GM12878 (cell line): Measurements from ENCODE around the gene SHB. TPM values are rescaled to one million over a fixed set of nuclear protein-coding genes. Genes with fewer than 3 reads are reported as not detected.

ENCODE experiments used
- ATAC-seq: fragments of 200-7000 bp; cut with Tn5 transposase; 3 replicates; pipeline ENCODE4 v1.9.1; 2020; ENCODE audit warnings: mild to moderate bottlenecking, moderate library complexity
- BruUV-seq: library from RNA; stranded (reverse); fragments of 400-500 nt; replicated peaks from 2 replicates; lab custom pipeline; 2021; lab: Mats Ljungman, UMichigan
- CTCF ChIA-PET: fragments of 300-600 bp; sonication (Branson Sonifier 250); formaldehyde crosslinking; extraction: SDS; loops from one replicate; lab custom pipeline; 2021; ENCODE audit warnings: inconsistent platforms; lab: Yijun Ruan, JAX
- POLR2A ChIA-PET: fragments of 350-600 bp; formaldehyde crosslinking; extraction: SDS; loops from one replicate; lab custom pipeline; 2021; ENCODE audit warnings: inconsistent platforms; lab: Charles Lee
- RAD21 ChIA-PET: fragments of 300-600 bp; sonication (Branson Sonifier 250); formaldehyde crosslinking; loops from one replicate; lab custom pipeline; 2023; ENCODE audit warnings: antibody characterized with exemption; ENCODE audit not compliant: unreplicated experiment; lab: Charles Lee
- SMC1A ChIA-PET: fragments of 300-600 bp; sonication (Branson Sonifier 250); formaldehyde crosslinking; loops from one replicate; lab custom pipeline; 2023; ENCODE audit not compliant: unreplicated experiment, uncharacterized antibody; lab: Charles Lee
- DNase-seq: peaks from one replicate; pipeline ENCODE4 v3.0.0-alpha.2; 2011; ENCODE audit warnings: low read depth, low spot score
- FAIRE-seq: peaks from 3 replicates; lab custom pipeline; 2011; peaks lifted over from hg19 to GRCh38; lab: Jason Lieb, UNC
- H2AFZ ChIP-seq: 2 replicates; pipeline ENCODE4 v1.6.0; 2011; ENCODE audit warnings: low read depth, low read length, control low read depth; ENCODE audit not compliant: control insufficient read depth
- H3K27ac ChIP-seq: 2 replicates; pipeline ENCODE4 v1.5.1; 2011; ENCODE audit warnings: control low read depth; ENCODE audit not compliant: control insufficient read depth, insufficient read depth
- H3K27me3 ChIP-seq, 2 experiments: replicated peaks in 1 of 2; 2 replicates each; pipeline versions ENCODE4 v1.6.0 to v1.6.1; 2011; ENCODE audit warnings: low read length in 1 of 2; ENCODE audit not compliant: control insufficient read depth in 2 of 2, insufficient read depth in 2 of 2
- H3K36me3 ChIP-seq, 2 experiments: 2 replicates each; pipeline ENCODE4 v1.5.1; 2011; ENCODE audit warnings: low read length in 1 of 2; ENCODE audit not compliant: control insufficient read depth in 2 of 2, insufficient read depth in 2 of 2
- H3K4me1 ChIP-seq: 2 replicates; pipeline ENCODE4 v1.6.1; 2011; ENCODE audit warnings: mild to moderate bottlenecking, low read length, moderate library complexity, mixed read lengths; ENCODE audit not compliant: control insufficient read depth, insufficient read depth
- H3K4me2 ChIP-seq: 2 replicates; pipeline ENCODE4 v1.6.0; 2011; ENCODE audit warnings: control low read depth; ENCODE audit not compliant: control insufficient read depth, insufficient read depth
- H3K4me3 ChIP-seq: fragments of 200-600 bp; sonication (generic); 2 replicates; pipeline ENCODE4 v1.5.1; 2016
- H3K79me2 ChIP-seq: 2 replicates; pipeline ENCODE4 v1.6.0; 2011; ENCODE audit warnings: low read length; ENCODE audit not compliant: control insufficient read depth, insufficient read depth
- H3K9ac ChIP-seq: 2 replicates; pipeline ENCODE4 v1.8.0; 2011; ENCODE audit warnings: low read length, control low read depth, mixed read lengths; ENCODE audit not compliant: control insufficient read depth, insufficient read depth
- H3K9me3 ChIP-seq: replicated peaks from 3 replicates; pipeline ENCODE4 v1.5.1; 2011; ENCODE audit warnings: mild to moderate bottlenecking, low read length; ENCODE audit not compliant: control insufficient read depth, insufficient read depth
- H4K20me1 ChIP-seq: 2 replicates; pipeline ENCODE4 v1.6.0; 2011; ENCODE audit not compliant: control insufficient read depth, insufficient read depth
- BCL3 ChIP-seq: IDR thresholded peaks from 2 replicates; pipeline ENCODE4 v1.6.1; 2011; ENCODE audit warnings: borderline replicate concordance, low read depth, mild to moderate bottlenecking, moderate library complexity, low read length; ENCODE audit not compliant: insufficient read depth, poor library complexity, severe bottlenecking
- IKZF1 ChIP-seq: fragments of 450-650 bp; conservative IDR thresholded peaks from 2 replicates; pipeline ENCODE4 v1.6.1; 2017; ENCODE audit warnings: antibody characterized with exemption, mild to moderate bottlenecking
- JUND ChIP-seq: IDR thresholded peaks from 2 replicates; pipeline ENCODE4 v1.6.1; 2012; ENCODE audit warnings: low read depth, mild to moderate bottlenecking, low read length, improper control_type of control experiment, moderate library complexity
- MAX ChIP-seq: IDR thresholded peaks from 2 replicates; pipeline ENCODE4 v1.6.1; 2012; ENCODE audit warnings: low read depth, low read length, improper control_type of control experiment
- MTA2 ChIP-seq: fragments of 450-650 bp; IDR thresholded peaks from 2 replicates; pipeline ENCODE4 v1.6.1; 2016; ENCODE audit warnings: low read depth, mild to moderate bottlenecking, moderate library complexity
- NFXL1 ChIP-seq: fragments of 450-650 bp; IDR thresholded peaks from 2 replicates; pipeline ENCODE4 v1.6.1; 2017; ENCODE audit warnings: antibody characterized with exemption, mild to moderate bottlenecking, borderline replicate concordance
- RAD51 ChIP-seq: fragments of 450-650 bp; IDR thresholded peaks from 2 replicates; pipeline ENCODE4 v1.6.1; 2016; ENCODE audit warnings: moderate library complexity, mild to moderate bottlenecking, inconsistent platforms
- RFX5 ChIP-seq: IDR thresholded peaks from 2 replicates; pipeline ENCODE4 v1.6.1; 2011; ENCODE audit warnings: low read depth, low read length, improper control_type of control experiment
- SMAD1 ChIP-seq: fragments of 450-650 bp; IDR thresholded peaks from 2 replicates; pipeline ENCODE4 v1.6.1; 2018; ENCODE audit warnings: mild to moderate bottlenecking, low read depth; ENCODE audit not compliant: partially characterized antibody
- SMARCA5 ChIP-seq: fragments of 450-650 bp; IDR thresholded peaks from 2 replicates; pipeline ENCODE4 v1.6.1; 2017; ENCODE audit warnings: mild to moderate bottlenecking
- SREBF2 ChIP-seq: IDR thresholded peaks from 2 replicates; pipeline ENCODE4 v1.6.1; 2012; ENCODE audit warnings: mild to moderate bottlenecking, low read length
- STAT1 ChIP-seq: fragments of 450-650 bp; conservative IDR thresholded peaks from 2 replicates; pipeline ENCODE4 v1.6.1; 2014; ENCODE audit warnings: antibody characterized with exemption, mild to moderate bottlenecking
- WGBS: methylation state at CpG from one replicate; pipeline ENCODE4 v1.1.6; 2016; ENCODE audit warnings: low lambda C conversion rate; ENCODE audit not compliant: insufficient replicate concordance, insufficient coverage; ENCODE audit errors: missing lambda C conversion rate; 5-methylcytosine and 5-hydroxymethylcytosine counted together
- in situ Hi-C: fragments of 300-500 bp; cut with MboI; formaldehyde crosslinking; loops from 9 replicates; pipeline ENCODE4 v1.14.3; 2018; ENCODE audit warnings: mixed read lengths
- intact Hi-C: fragments of 100-400 bp; cut with micrococcal nuclease; formaldehyde crosslinking; loops from one replicate; pipeline ENCODE4 v1.14.2; 2022; ENCODE audit not compliant: unreplicated experiment
- polyA plus RNA-seq, 11 experiments: library from polyadenylated mRNA; depleted of rRNA in 4 of 11; unstranded in 6 of 11; stranded (reverse) in 5 of 11; fragments of >200 nt; fragmentation: Nextera tagmentation in 4 of 11; fragmentation: Illumina TruSeq in 1 of 11; extraction: Ambion mirVana in 4 of 11; extraction: Trizol in 1 of 11; gene quantifications; 1 replicate in 1 of 11; 2 replicates in 10 of 11; pipeline versions ENCODE4 v1.2.1 to v1.2.3, GENCODE V29; 2011 to 2016; ENCODE audit warnings: inconsistent platforms in 2 of 11, missing spikeins in 2 of 11, low read depth in 1 of 11
- total RNA-seq, 4 experiments: library from RNA; depleted of rRNA in 3 of 4; stranded (reverse); fragments of >200 nt in 3 of 4; fragmentation: Illumina TruSeq in 1 of 4; extraction: Trizol in 1 of 4; gene quantifications; 2 replicates each; pipeline versions ENCODE4 v1.2.1 to v1.2.3, GENCODE V29; 2013 to 2021

SHB gene
- total and polyA plus RNA-seq, 10 of the 15 experiments (the other 5 are each of a cell fraction or from before 2014, with no cell fraction given), result 0.29 to 6.2 (median 1.3) TPM

GRCh38 chr9:37971108-37971459 is 97.9 kb downstream of the SHB start:
- ChIA-PET RAD21 (no interaction called here), CTCF (no interaction called here)
- FAIRE-seq (no peak), DNase-seq (no peak)
- in situ Hi-C loops, result no loop called here
- Histone ChIP-seq H3K4me3 (no peak overlapping the region), H3K27me3 (no peaks in the 10 kb centered on the region; a peak in 1 of 4 replicates), H3K79me2 (no peaks in the 10 kb centered on the region), H3K27ac (no peak overlapping the region), H3K4me2 (no peak overlapping the region)
- BruUV-seq, result no TSS peak
- WGBS, result 40% methylated on average over 7 of the region's 7 CpGs
- TF ChIP-seq NFXL1, result no peak
- TF ChIP-seq IKZF1, result no peak
- peak; percentile 60 for TF ChIP-seq BCL3
- TF ChIP-seq, all 136 proteins: peak for 1
- SMC1A ChIA-PET, result interaction anchor here (0.5 to 1.5 kb wide), 3 partner anchors 89 to 216 kb away, joined by 3 to 5 read pairs (median 4); no protein-coding TSS in a partner anchor
- Histone ChIP-seq H3K9ac (no peak overlapping the region), H3K4me1 (no peaks in the 10 kb centered on the region), H4K20me1 (no peaks in the 10 kb centered on the region), H3K9me3 (no peaks in the 10 kb centered on the region), H3K36me3 (no peaks in the 10 kb centered on the region), H2AFZ (no peak overlapping the region)
- no peak for ATAC-seq
- intact Hi-C loops, result no loop called here
- POLR2A ChIA-PET, result no interaction called here

- Histone ChIP-seq H3K4me3 (no peak overlapping the region), H3K9ac (no peak overlapping the region), H3K27ac (no peak overlapping the region), H2AFZ (no peak overlapping the region), H3K36me3 (no peaks in the 10 kb centered on the region), H4K20me1 (no peaks in the 10 kb centered on the region), H3K4me1 (no peaks in the 10 kb centered on the region), H3K27me3 (no peaks in the 10 kb centered on the region; a peak in 1 of 4 replicates), H3K4me2 (no peak overlapping the region), H3K9me3 (no peaks in the 10 kb centered on the region), H3K79me2 (no peaks in the 10 kb centered on the region)
- no peak for DNase-seq
- SMC1A ChIA-PET, result interaction anchor here (0.5 to 1.5 kb wide), 3 partner anchors 90 to 217 kb away, joined by 3 to 5 read pairs (median 4); no protein-coding TSS in a partner anchor
- RAD21 ChIA-PET, result no interaction called here
- in situ Hi-C loops, result no loop called here
- intact Hi-C loops, result no loop called here
- FAIRE-seq, result no peak
- POLR2A ChIA-PET, result no interaction called here
- BruUV-seq, result no TSS peak
- WGBS, result 58% methylated on average over 11 of the region's 11 CpGs
- CTCF ChIA-PET, result interaction anchor here (1.3 kb wide), 1 partner anchor 83 kb away, joined by 3 read pairs; no protein-coding TSS in a partner anchor
- ATAC-seq, result no peak
- TF ChIP-seq RAD51 (no peak), MTA2 (no peak), SMAD1 (no peak), SMARCA5 (no peak), JUND (no peak), MAX (no peak), STAT1 (no peak), SREBF2 (no peak), RFX5 (no peak)
Observed at GRCh38 chr9:37970301-37971107, 98.5 kb downstream of the SHB start.
